Loucy (cell line): ENCODE measurements around the gene ACTRT2.

Experiments
- EZH2phosphoT487 ChIP-seq: fragments of 200-600 bp; IDR thresholded peaks from 2 replicates; pipeline ENCODE4 v1.6.1; 2018; ENCODE audit warnings: antibody characterized with exemption, mild to moderate bottlenecking, moderate library complexity, borderline replicate concordance
- TF ChIP-seq, protein P1 (sequence below): fragments of 200-600 bp; sonication (generic); conservative IDR thresholded peaks from 2 replicates; pipeline ENCODE4 v1.5.1; 2014; ENCODE audit warnings: mild to moderate bottlenecking, antibody characterized with exemption, low read length

DNA sequence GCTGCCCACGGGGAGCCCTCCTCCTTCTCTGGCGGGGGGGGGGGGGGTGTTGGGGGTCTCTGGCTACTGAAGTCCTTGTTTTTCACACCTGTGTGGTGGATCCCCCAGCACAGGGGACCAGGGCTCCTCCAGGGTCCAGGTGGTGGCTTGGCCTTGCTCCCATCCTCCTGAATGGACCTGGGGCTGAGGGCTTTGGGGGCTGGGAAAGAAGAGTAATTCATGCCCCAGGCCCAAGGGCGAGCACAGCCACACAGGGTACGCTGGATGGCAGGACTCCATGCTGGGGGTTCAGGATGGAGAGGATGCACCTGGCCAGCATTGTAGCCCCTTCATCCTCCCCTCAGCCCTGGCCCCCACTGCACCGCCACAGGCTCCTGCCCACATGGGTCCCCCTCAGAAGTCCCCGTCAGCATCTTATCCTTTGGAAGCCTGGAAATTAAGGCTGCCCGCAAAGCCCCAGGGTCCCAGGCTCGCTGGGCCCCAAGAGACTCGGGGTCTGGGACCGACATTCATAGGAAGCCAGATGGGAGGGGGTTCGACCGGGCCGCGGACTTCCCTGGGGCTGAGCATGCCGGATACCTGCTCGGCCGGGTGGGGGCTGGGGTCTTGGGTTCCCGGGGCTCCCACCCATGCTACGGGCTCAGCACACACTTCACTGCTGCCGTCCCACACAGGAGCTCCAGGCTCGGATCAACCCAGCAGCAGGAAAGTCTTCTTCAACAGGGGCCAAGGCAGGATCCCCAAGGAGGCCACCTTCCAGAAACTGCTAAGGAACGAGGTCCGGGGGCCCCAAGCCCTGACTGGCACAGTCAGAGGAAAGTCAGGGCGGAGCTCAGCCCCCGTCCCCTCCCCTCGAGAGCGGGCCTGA lies 49.0 kb upstream of the ACTRT2 start:
- TF ChIP-seq, protein P1, sequence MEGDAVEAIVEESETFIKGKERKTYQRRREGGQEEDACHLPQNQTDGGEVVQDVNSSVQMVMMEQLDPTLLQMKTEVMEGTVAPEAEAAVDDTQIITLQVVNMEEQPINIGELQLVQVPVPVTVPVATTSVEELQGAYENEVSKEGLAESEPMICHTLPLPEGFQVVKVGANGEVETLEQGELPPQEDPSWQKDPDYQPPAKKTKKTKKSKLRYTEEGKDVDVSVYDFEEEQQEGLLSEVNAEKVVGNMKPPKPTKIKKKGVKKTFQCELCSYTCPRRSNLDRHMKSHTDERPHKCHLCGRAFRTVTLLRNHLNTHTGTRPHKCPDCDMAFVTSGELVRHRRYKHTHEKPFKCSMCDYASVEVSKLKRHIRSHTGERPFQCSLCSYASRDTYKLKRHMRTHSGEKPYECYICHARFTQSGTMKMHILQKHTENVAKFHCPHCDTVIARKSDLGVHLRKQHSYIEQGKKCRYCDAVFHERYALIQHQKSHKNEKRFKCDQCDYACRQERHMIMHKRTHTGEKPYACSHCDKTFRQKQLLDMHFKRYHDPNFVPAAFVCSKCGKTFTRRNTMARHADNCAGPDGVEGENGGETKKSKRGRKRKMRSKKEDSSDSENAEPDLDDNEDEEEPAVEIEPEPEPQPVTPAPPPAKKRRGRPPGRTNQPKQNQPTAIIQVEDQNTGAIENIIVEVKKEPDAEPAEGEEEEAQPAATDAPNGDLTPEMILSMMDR, result no peak
- no peak for TF ChIP-seq EZH2phosphoT487
